Esophagus muscularis mucosa (tissue), 4 donors: ENCODE results near the gene PHF2. TPM values are rescaled to one million over a fixed set of nuclear protein-coding genes. Genes with fewer than 3 reads are reported as not detected.

ENCODE experiments used
- DNase-seq: peaks from one replicate; pipeline ENCODE4 v3.0.0-alpha.2; 2017; ENCODE audit errors: extremely low spot score
- H3K27ac ChIP-seq, 4 donors: fragments of 200-600 bp; sonication (generic); replicated peaks in 1 of 4; 1 replicate in 3 of 4; 2 replicates in 1 of 4; pipeline ENCODE4 v1.5.1; 2016 to 2019; ENCODE audit warnings: mild to moderate bottlenecking in 1 of 4
- H3K27me3 ChIP-seq, 4 donors: fragments of 200-600 bp; sonication (generic); one replicate each; pipeline versions ENCODE4 v1.5.1 to v1.6.0; 2016 to 2019
- H3K36me3 ChIP-seq, 4 donors: fragments of 200-600 bp; sonication (generic); one replicate each; pipeline ENCODE4 v1.5.1; 2016 to 2019
- H3K4me1 ChIP-seq, 4 donors: fragments of 200-600 bp; sonication (generic); one replicate each; pipeline ENCODE4 v1.5.1; 2016 to 2019
- H3K4me3 ChIP-seq, 4 donors: fragments of 200-600 bp; sonication (generic); 1 replicate in 2 of 4; 2 replicates in 2 of 4; pipeline ENCODE4 v1.5.1; 2016 to 2019; ENCODE audit warnings: mild to moderate bottlenecking in 4 of 4, moderate library complexity in 1 of 4
- H3K9me3 ChIP-seq, 4 donors: fragments of 200-600 bp; sonication (generic); 1 replicate in 3 of 4; 2 replicates in 1 of 4; pipeline ENCODE4 v1.5.1; 2016 to 2019
- EP300 ChIP-seq: sonication (generic); formaldehyde crosslinking; IDR thresholded peaks from one replicate; pipeline ENCODE4 v1.6.1; 2017; ENCODE audit warnings: antibody characterized with exemption
- POLR2A ChIP-seq: fragments of 450-650 bp; IDR thresholded peaks from one replicate; pipeline ENCODE4 v1.6.1; 2017; ENCODE audit warnings: antibody characterized with exemption, moderate library complexity, mild to moderate bottlenecking, low read depth
- POLR2AphosphoS5 ChIP-seq, 2 donors: sonication (generic); formaldehyde crosslinking; IDR thresholded peaks; one replicate each; pipeline ENCODE4 v1.6.1; 2017; ENCODE audit warnings: antibody characterized with exemption in 2 of 2
- WGBS: methylation state at CpG from one replicate; pipeline ENCODE4 v1.1.5; 2018; 5-methylcytosine and 5-hydroxymethylcytosine counted together
- intact Hi-C: fragments of 100-400 bp; cut with DNase I; formaldehyde crosslinking; loops from one replicate; pipeline ENCODE4 v1.15.1; 2023
- total RNA-seq, 4 donors: library from RNA; depleted of rRNA; stranded (reverse); fragments of >200 nt; gene quantifications; one replicate each; pipeline versions ENCODE4 v1.1.0 to v1.2.1, GENCODE V29; 2016
- TF ChIP-seq, protein P1 (sequence below), 3 experiments: fragments of 200-600 bp in 2 of 3; fragments of 450-650 bp in 1 of 3; sonication (generic) in 2 of 3; IDR thresholded peaks; one replicate each; pipeline ENCODE4 v1.5.1; 2017 to 2019; ENCODE audit warnings: antibody characterized with exemption in 3 of 3, mild to moderate bottlenecking in 2 of 3, moderate library complexity in 1 of 3

PHF2 gene
- total RNA-seq, 4 donors from 2014 or later = 35.7 to 53.5 (median 43.2) TPM

DNA sequence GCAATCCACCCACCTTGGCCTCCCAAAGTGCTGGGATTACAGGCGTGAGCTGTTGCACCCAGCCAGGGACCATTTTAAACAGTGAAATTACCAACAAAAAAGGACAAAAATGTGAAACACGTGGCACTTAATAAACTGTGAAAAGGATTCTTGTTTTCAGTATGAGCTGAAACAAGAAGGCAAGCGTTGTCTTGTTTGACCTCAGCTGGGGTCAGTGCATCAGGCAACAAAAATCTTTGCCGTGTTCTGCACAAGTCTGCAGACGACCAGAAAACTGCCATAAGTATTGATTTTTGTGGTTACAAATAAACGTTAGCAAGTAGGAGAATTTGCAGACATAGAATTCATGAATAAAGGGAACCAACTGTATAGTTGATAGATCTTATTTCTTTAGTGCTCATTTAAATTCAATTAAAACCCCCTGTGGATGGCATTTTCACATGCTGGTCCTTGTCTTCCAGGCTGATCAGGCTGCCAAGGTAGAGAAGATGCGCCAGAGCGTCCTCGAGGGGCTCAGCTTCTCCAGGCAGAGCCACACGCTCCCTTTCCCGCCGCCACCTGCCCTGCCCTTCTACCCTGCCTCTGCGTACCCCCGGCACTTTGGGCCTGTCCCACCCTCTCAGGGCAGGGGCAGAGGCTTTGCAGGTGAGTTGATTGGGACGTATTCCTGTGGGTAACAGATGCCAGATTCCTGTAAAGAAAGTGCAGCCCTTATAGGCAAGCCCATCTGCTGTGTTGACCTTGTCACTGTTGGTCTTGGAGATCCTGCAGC is 18.8 kb upstream of the PHF2 start:
- no peak for DNase-seq
- 92% methylated on average over 15 of the region's 15 CpGs for WGBS
- intact Hi-C loops = no loop called here
- Histone ChIP-seq H3K36me3 (peaks cover 26 to 88% (median 74%) of the 10 kb centered on the region in 4 donors), H3K27ac (no peak overlapping the region), H3K9me3 (no peaks in the 10 kb centered on the region), H3K4me1 (peaks cover 0 to 27% (median 24%) of the 10 kb centered on the region in 4 donors), H3K27me3 (no peaks in the 10 kb centered on the region), H3K4me3 (no peak overlapping the region)
- TF ChIP-seq POLR2A = no peak
- TF ChIP-seq, protein P1, sequence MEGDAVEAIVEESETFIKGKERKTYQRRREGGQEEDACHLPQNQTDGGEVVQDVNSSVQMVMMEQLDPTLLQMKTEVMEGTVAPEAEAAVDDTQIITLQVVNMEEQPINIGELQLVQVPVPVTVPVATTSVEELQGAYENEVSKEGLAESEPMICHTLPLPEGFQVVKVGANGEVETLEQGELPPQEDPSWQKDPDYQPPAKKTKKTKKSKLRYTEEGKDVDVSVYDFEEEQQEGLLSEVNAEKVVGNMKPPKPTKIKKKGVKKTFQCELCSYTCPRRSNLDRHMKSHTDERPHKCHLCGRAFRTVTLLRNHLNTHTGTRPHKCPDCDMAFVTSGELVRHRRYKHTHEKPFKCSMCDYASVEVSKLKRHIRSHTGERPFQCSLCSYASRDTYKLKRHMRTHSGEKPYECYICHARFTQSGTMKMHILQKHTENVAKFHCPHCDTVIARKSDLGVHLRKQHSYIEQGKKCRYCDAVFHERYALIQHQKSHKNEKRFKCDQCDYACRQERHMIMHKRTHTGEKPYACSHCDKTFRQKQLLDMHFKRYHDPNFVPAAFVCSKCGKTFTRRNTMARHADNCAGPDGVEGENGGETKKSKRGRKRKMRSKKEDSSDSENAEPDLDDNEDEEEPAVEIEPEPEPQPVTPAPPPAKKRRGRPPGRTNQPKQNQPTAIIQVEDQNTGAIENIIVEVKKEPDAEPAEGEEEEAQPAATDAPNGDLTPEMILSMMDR (IDR thresholded peaks at IDR 0.05) = no peak
- TF ChIP-seq POLR2AphosphoS5 (IDR thresholded peaks at IDR 0.05) = no peak
- TF ChIP-seq EP300 = no peak

DNA sequence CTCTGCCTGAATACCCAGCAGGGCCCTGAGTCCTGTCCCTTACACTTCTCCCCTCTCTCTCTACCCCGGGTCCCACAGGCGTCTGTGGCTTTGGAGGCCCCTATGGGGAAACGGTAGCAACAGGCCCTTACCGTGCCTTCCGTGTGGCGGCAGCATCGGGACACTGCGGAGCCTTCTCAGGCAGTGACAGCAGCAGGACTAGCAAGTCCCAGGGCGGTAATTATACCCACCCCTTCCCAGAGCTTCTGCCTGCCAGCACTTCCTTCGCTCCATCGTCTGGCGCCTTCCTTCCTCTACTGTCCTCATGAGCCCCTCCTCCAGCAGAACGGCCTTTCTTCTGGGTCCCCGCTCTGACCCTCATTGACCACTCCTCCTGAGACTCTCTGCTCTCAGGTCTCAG is 17.9 kb upstream of the PHF2 start:
- WGBS = 91% methylated on average over 14 of the region's 14 CpGs
- Histone ChIP-seq H3K36me3 (peaks cover 33 to 92% (median 80%) of the 10 kb centered on the region in 4 donors), H3K27me3 (no peaks in the 10 kb centered on the region), H3K9me3 (no peaks in the 10 kb centered on the region), H3K4me1 (peaks cover 0 to 27% (median 24%) of the 10 kb centered on the region in 4 donors), H3K4me3 (no peak overlapping the region), H3K27ac (no peak overlapping the region)
- intact Hi-C loops = no loop called here
- TF ChIP-seq EP300 (no peak), POLR2AphosphoS5 (IDR thresholded peaks at IDR 0.05) (no peak), POLR2A (no peak)
- TF ChIP-seq, protein P1 (IDR thresholded peaks at IDR 0.05) = no peak
- no peak for DNase-seq

DNA sequence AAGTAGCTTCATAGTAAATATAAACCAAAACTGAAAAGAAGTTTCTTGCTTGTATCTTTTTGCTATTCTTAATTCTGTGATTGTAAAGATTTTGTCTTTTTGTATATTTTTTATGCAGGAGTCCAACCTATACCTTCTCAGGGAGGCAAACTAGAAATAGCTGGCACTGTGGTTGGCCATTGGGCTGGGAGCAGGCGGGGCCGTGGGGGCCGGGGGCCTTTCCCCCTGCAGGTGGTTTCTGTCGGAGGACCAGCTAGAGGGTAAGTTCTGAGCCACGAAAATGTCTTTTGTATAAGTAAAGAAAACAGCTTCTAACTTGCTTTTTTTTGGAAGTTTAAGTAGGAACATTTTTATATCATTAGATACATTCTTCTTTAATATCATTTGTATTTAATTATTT is 15.4 kb upstream of the PHF2 start:
- 91% methylated on average over 5 of the region's 5 CpGs for WGBS
- Histone ChIP-seq H3K9me3 (no peaks in the 10 kb centered on the region), H3K4me1 (peaks cover 0 to 12% (median 5%) of the 10 kb centered on the region in 4 donors), H3K27me3 (no peaks in the 10 kb centered on the region), H3K27ac (no peak overlapping the region), H3K4me3 (no peak overlapping the region), H3K36me3 (peaks cover 36 to 92% (median 78%) of the 10 kb centered on the region in 4 donors)
- intact Hi-C loops = no loop called here
- DNase-seq = no peak
- TF ChIP-seq, protein P1 (IDR thresholded peaks at IDR 0.05) = no peak
- TF ChIP-seq POLR2A = no peak

DNA sequence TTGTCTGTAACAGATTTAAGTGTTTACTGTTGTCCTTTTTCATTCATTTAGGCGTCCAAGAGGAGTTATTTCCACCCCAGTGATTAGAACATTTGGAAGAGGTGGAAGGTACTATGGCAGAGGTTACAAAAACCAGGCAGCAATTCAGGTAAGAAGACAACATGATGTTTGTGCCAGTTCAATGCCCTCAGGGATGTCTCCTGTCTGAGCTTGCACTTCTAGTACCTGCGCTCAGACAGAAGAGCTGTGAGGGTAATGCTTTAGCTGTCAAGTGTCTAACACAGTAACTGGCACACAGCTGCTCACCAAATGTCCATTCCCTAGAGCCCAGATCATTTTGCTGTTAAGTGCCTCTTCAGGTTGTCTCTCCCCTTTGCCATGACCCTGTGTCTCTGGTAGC is 14.2 kb upstream of the PHF2 start:
- 95% methylated on average over 2 of the region's 2 CpGs for WGBS
- Histone ChIP-seq H3K36me3 (peaks cover 36 to 81% (median 70%) of the 10 kb centered on the region in 4 donors), H3K4me3 (no peak overlapping the region), H3K27ac (no peak overlapping the region), H3K9me3 (no peaks in the 10 kb centered on the region), H3K27me3 (no peaks in the 10 kb centered on the region), H3K4me1 (peaks cover 4 to 10% (median 7%) of the 10 kb centered on the region in 4 donors)
- intact Hi-C loops = no loop called here
- TF ChIP-seq POLR2A (no peak), EP300 (no peak), POLR2AphosphoS5 (IDR thresholded peaks at IDR 0.05) (no peak)
- TF ChIP-seq, protein P1 (IDR thresholded peaks at IDR 0.05) = no peak
- DNase-seq = no peak

DNA sequence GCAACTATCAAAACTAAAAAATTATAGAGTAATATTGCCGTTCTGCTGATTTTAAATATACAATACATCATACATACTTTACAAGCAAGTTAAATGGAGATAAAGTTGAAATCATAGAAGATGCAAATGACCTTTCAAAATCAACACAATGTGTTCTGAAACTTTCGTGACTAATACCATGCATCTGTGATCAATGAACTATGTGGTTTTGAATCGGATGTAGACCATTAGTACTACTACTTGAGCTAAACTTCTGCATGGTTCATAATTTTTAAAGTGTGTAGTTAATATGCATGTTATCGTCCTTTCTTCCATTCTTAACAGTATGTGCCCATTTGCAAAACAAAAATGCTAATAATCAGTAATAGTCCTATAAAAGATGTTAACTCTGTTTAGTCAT is 11.3 kb upstream of the PHF2 start:
- no peaks in the 10 kb centered on the region for H3K27me3 ChIP-seq
- intact Hi-C loops = no loop called here
- DNase-seq = no peak
- no peaks in the 10 kb centered on the region for H3K9me3 ChIP-seq
- H3K4me1 ChIP-seq = peaks cover 11 to 17% (median 14%) of the 10 kb centered on the region in 4 donors
- 91% methylated on average over 4 of the region's 4 CpGs for WGBS
- TF ChIP-seq POLR2AphosphoS5 (IDR thresholded peaks at IDR 0.05) (no peak), POLR2A (no peak), EP300 (no peak)
- TF ChIP-seq, protein P1 (IDR thresholded peaks at IDR 0.05) = no peak
- H3K4me3 ChIP-seq = no peak overlapping the region
- peaks cover 18 to 52% (median 42%) of the 10 kb centered on the region in 4 donors for H3K36me3 ChIP-seq
- H3K27ac ChIP-seq = no peak overlapping the region
